Activated CD4-positive, alpha-beta memory T cell treated with anti-CD3 and anti-CD28 coated beads, Interleukin-2, amount 10 ng/mL, durations not matched to agents 7 days and 5 days (primary cell): ENCODE measurements around the gene SMARCC1. TPM values are rescaled to one million over a fixed set of nuclear protein-coding genes. Genes with fewer than 3 reads are reported as not detected.

ENCODE experiments used
- CTCF ChIA-PET: fragments of 350-600 bp; sonication (Branson Sonifier 250); formaldehyde crosslinking; loops from one replicate; lab custom pipeline; 2021; ENCODE audit warnings: antibody characterized with exemption, inconsistent platforms; lab: Charles Lee
- POLR2A ChIA-PET: fragments of 350-600 bp; sonication (Branson Sonifier 250); formaldehyde crosslinking; loops from one replicate; lab custom pipeline; 2021; ENCODE audit warnings: antibody characterized with exemption; lab: Charles Lee
- DNase-seq: peaks from one replicate; pipeline ENCODE4 v3.0.0-alpha.2; 2020
- H3K27ac Mint-ChIP-seq: one replicate; pipeline ENCODE4 v1.8.0; 2021; ENCODE audit warnings: mild to moderate bottlenecking, mixed read lengths
- H3K27me3 Mint-ChIP-seq: one replicate; pipeline ENCODE4 v1.8.0; 2021; ENCODE audit warnings: mixed read lengths
- H3K36me3 Mint-ChIP-seq: one replicate; pipeline ENCODE4 v1.8.0; 2021; ENCODE audit warnings: low read depth, mixed read lengths
- H3K4me1 Mint-ChIP-seq: one replicate; pipeline ENCODE4 v1.8.0; 2021; ENCODE audit warnings: mixed read lengths
- H3K4me3 Mint-ChIP-seq: one replicate; pipeline ENCODE4 v1.8.0; 2021; ENCODE audit warnings: mild to moderate bottlenecking, mixed read lengths
- H3K9me3 Mint-ChIP-seq: one replicate; pipeline ENCODE4 v1.8.0; 2021; ENCODE audit warnings: mixed read lengths
- total RNA-seq, 2 experiments: library from RNA; stranded (reverse); gene quantifications; one replicate each; pipeline ENCODE4 v1.2.3, GENCODE V29; 2021

The SMARCC1 gene
- total RNA-seq, 2 experiments from 2014 or later, result 83.0 to 83.7 TPM

GRCh38 chr3:47573190-47574172 is 208.2 kb downstream of the SMARCC1 start:
- no peak overlapping the region for H3K27ac Mint-ChIP-seq
- H3K4me1 Mint-ChIP-seq, result no peaks in the 10 kb centered on the region
- DNase-seq, result no peak
- no peak overlapping the region for H3K4me3 Mint-ChIP-seq
- no peaks in the 10 kb centered on the region for H3K36me3 Mint-ChIP-seq
- no peaks in the 10 kb centered on the region for H3K9me3 Mint-ChIP-seq
- ChIA-PET CTCF (no interaction called here), POLR2A (no interaction called here)
- peaks cover 28% of the 10 kb centered on the region for H3K27me3 Mint-ChIP-seq

DNA sequence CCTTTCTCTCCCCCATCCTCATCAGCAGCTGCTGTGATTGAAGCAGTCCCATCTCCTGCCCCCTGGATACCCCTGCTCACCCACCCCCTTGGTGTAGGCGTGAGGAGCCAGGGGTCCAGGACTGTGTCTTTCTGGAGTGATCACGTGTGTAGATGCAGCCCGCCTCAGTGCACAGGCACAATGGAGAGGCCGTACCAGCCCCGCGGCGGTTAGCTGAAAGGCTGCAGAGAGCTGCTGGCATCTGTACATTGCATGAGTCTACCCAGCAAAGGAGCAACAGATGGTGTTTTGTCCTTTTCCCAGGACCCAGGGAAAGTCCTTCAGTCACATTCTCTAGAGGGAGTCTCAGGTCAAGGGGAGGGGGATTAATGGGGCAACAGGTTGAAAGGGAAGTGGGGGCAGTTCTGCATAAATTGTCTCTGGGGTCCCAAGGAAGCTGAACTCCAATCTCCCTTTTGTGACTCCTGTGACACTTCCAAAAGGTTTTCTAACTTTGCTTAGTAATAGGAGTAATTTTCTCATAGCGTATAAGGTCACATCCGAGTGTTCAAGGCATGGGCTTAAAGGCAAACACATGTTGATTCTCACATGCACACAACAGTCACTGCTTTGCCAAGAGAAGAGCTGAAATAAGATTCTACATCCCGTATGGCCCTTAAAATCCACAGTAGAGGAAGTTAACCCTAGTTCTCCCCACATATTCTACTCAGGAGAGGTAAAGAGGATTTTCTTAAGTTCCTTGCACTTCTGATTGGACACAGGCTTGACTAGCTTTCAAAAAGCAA is 210.1 kb downstream of the SMARCC1 start:
- ChIA-PET POLR2A (no interaction called here), CTCF (no interaction called here)
- H3K4me3 Mint-ChIP-seq, result no peak overlapping the region
- H3K27me3 Mint-ChIP-seq, result peaks cover 23% of the 10 kb centered on the region
- no peaks in the 10 kb centered on the region for H3K36me3 Mint-ChIP-seq
- H3K9me3 Mint-ChIP-seq, result no peaks in the 10 kb centered on the region
- no peaks in the 10 kb centered on the region for H3K4me1 Mint-ChIP-seq
- H3K27ac Mint-ChIP-seq, result no peak overlapping the region
- no peak for DNase-seq

DNA sequence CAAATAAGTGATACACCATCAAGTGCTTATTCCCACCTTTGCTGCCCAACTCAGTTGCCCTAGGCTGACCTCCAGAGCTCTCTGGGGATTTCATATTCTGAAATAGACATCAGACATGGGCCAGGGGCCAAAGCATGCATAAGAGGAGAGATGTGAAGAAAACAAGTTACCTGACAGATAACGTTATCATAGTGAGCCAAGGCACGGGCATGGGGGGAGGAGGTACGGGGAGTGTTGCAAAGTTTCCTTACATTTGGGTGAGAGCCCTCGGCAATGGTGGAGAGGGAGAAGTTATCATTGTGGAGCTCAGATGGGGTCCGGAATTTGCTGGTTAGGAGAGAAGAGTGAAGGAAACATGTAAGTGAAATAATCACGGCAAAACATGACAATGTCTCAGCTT is 212.8 kb downstream of the SMARCC1 start:
- POLR2A ChIA-PET, result no interaction called here
- Mint-ChIP-seq H3K27ac (no peak overlapping the region), H3K4me3 (no peak overlapping the region), H3K9me3 (no peaks in the 10 kb centered on the region), H3K27me3 (peaks cover 17% of the 10 kb centered on the region), H3K4me1 (no peaks in the 10 kb centered on the region), H3K36me3 (no peaks in the 10 kb centered on the region)
- no peak for DNase-seq
- CTCF ChIA-PET, result interaction anchor here (1.1 kb wide), 1 partner anchor 47 kb away, joined by 3 read pairs; no protein-coding TSS in a partner anchor

DNA sequence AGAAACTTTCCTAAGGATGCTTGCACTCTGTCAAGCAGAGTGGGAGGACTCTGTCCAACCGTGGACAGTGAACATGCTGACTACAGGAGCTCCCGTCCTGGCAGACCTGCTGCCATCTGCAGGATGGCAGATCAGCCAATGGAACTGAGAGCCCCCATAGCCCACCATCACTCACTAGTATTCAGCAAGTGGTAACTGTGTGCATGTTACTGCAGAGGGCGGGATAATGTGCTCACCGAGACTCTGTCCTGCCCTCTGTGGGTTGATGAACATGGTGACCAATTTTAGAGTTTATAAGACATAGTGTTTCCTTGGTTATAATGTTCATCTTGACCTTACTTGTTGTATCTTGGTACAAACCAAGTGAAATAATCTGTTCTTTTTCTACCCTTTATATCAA is 214.5 kb downstream of the SMARCC1 start:
- ChIA-PET CTCF (no interaction called here), POLR2A (no interaction called here)
- H3K36me3 Mint-ChIP-seq, result no peaks in the 10 kb centered on the region
- no peak overlapping the region for H3K27ac Mint-ChIP-seq
- no peak overlapping the region for H3K4me3 Mint-ChIP-seq
- no peaks in the 10 kb centered on the region for H3K9me3 Mint-ChIP-seq
- H3K4me1 Mint-ChIP-seq, result no peaks in the 10 kb centered on the region
- DNase-seq, result no peak
- peaks cover 7% of the 10 kb centered on the region for H3K27me3 Mint-ChIP-seq

DNA sequence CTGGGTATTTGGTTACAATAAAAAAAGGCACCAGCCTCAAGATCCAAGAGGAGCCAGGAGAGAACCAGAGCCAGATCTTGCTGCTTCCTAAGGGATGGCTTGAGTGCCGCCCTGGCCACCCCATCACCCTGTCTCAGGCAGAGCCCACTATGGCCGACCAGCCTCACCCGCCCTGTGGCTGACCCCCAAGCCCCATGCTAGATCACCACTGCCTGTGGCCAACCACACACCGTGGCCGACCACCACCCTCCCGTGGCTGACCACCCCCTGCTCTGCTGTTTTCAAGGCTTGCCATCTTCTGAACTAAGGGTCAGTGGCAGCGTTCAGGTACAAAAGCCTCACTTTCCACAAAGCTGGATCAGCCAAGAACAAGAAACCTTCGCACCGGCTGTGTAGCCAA is 215.0 kb downstream of the SMARCC1 start:
- Mint-ChIP-seq H3K4me3 (no peak overlapping the region), H3K9me3 (no peaks in the 10 kb centered on the region), H3K27ac (no peak overlapping the region), H3K27me3 (peaks cover 2% of the 10 kb centered on the region), H3K4me1 (no peaks in the 10 kb centered on the region), H3K36me3 (no peaks in the 10 kb centered on the region)
- no peak for DNase-seq
- ChIA-PET CTCF (no interaction called here), POLR2A (no interaction called here)

- POLR2A ChIA-PET, result no interaction called here
- Mint-ChIP-seq H3K4me1 (no peaks in the 10 kb centered on the region), H3K36me3 (no peaks in the 10 kb centered on the region), H3K4me3 (no peak overlapping the region), H3K27me3 (no peaks in the 10 kb centered on the region), H3K9me3 (no peaks in the 10 kb centered on the region), H3K27ac (no peak overlapping the region)
- CTCF ChIA-PET, result no interaction called here
- DNase-seq, result no peak
Observed at GRCh38 chr3:47565734-47566550, 215.8 kb downstream of the SMARCC1 start.

GRCh38 chr3:47556351-47556750 is 225.3 kb downstream of the SMARCC1 start:
- ChIA-PET POLR2A (interaction anchor here (0.9 kb wide), 1 partner anchor 8 kb away, joined by 3 read pairs; no protein-coding TSS in a partner anchor), CTCF (no interaction called here)
- H3K27ac Mint-ChIP-seq, result no peak overlapping the region
- H3K9me3 Mint-ChIP-seq, result no peaks in the 10 kb centered on the region
- no peak for DNase-seq
- H3K36me3 Mint-ChIP-seq, result no peaks in the 10 kb centered on the region
- no peak overlapping the region for H3K4me3 Mint-ChIP-seq
- H3K4me1 Mint-ChIP-seq, result no peaks in the 10 kb centered on the region
- H3K27me3 Mint-ChIP-seq, result peaks cover 15% of the 10 kb centered on the region

DNA sequence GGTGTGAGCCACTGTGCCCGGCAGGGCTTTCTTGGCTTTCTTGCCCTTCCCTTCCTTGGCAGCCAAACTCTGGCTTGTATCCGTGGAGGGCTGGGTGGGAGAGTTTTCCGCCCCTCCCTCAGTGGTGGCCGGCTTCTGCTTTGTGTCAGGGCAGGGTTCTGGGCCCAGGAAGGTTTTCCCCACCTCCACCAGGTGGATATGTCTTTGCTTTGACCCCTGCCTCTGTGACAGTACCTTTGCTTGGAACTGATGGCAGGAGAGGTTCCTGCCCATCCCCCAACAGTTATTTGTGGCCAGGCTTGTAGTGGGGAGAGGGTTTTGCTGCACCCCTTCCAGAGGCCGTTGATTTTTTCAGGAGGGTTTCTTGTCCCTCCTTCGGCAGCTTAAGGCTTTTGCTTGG is 227.4 kb downstream of the SMARCC1 start:
- CTCF ChIA-PET, result no interaction called here
- POLR2A ChIA-PET, result no interaction called here
- Mint-ChIP-seq H3K9me3 (no peaks in the 10 kb centered on the region), H3K36me3 (no peaks in the 10 kb centered on the region), H3K4me3 (no peak overlapping the region), H3K4me1 (no peaks in the 10 kb centered on the region), H3K27me3 (peaks cover 26% of the 10 kb centered on the region), H3K27ac (no peak overlapping the region)
- no peak for DNase-seq

DNA sequence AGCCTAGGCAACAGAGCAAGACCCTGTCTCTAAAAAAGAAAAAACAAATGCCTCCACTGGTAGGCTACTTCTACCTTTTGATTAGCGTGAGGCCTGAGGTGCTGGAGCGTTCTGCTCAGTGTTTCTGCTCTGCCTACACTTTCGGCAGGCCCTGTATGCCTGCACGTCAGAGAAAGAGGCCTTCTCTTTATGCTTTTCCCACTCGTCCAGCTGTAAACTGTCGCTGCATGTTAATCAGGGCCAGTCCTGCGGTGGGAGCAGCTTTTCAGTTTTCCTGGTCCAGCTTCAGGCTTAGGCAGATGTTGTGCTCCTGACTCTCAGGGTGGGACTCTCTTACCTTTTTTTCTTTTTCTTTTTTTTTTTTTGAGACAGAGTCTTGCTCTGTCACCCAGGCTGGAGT is 228.3 kb downstream of the SMARCC1 start:
- Mint-ChIP-seq H3K9me3 (no peaks in the 10 kb centered on the region), H3K36me3 (no peaks in the 10 kb centered on the region), H3K4me3 (no peak overlapping the region), H3K27me3 (peaks cover 28% of the 10 kb centered on the region), H3K27ac (no peak overlapping the region), H3K4me1 (no peaks in the 10 kb centered on the region)
- ChIA-PET POLR2A (no interaction called here), CTCF (no interaction called here)
- DNase-seq, result no peak

DNA sequence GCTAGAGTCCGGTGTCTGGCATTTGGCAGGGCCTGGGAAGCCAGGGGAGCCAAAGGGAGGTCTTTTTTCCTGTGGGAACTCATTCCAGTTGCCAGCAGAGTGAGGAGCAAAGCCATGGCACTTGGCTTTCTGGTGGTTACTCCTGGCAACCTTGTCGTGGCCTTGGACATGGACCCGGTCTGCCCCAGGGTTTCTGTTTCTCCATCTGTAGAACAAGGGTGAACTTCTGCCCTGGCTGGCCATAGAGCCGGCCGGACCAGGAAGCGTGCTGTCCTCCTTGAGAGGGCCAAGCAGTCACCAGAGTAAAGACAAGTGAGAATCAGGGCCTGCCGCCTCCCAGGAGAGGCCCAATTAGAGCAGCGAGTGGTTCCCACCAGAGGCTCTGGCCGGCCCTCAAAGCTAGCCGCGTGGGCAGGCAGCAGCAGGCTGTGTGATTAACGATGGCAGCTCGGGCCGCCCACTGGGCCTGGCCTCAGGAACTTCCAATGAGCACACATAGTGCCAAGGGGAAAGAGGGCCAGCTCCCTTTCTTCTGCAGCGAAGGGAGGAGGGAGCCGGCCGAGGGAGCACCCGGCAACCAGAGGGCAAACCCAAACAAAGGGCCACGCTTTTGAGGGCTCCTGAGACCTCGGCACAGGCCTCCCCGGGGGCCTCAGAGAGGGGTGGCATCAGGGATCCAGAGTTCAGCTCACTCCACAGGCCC is 239.1 kb downstream of the SMARCC1 start:
- H3K9me3 Mint-ChIP-seq, result no peaks in the 10 kb centered on the region
- POLR2A ChIA-PET, result no interaction called here
- peaks cover 12% of the 10 kb centered on the region for H3K27me3 Mint-ChIP-seq
- no peak overlapping the region for H3K4me3 Mint-ChIP-seq
- H3K27ac Mint-ChIP-seq, result no peak overlapping the region
- no peaks in the 10 kb centered on the region for H3K4me1 Mint-ChIP-seq
- DNase-seq, result no peak
- H3K36me3 Mint-ChIP-seq, result no peaks in the 10 kb centered on the region
- CTCF ChIA-PET, result no interaction called here

GRCh38 chr3:47541583-47542108 is 240.0 kb downstream of the SMARCC1 start:
- Mint-ChIP-seq H3K4me1 (no peaks in the 10 kb centered on the region), H3K27ac (no peak overlapping the region), H3K27me3 (peaks cover 7% of the 10 kb centered on the region), H3K9me3 (no peaks in the 10 kb centered on the region), H3K4me3 (no peak overlapping the region), H3K36me3 (no peaks in the 10 kb centered on the region)
- POLR2A ChIA-PET, result no interaction called here
- CTCF ChIA-PET, result no interaction called here
- DNase-seq, result no peak

DNA sequence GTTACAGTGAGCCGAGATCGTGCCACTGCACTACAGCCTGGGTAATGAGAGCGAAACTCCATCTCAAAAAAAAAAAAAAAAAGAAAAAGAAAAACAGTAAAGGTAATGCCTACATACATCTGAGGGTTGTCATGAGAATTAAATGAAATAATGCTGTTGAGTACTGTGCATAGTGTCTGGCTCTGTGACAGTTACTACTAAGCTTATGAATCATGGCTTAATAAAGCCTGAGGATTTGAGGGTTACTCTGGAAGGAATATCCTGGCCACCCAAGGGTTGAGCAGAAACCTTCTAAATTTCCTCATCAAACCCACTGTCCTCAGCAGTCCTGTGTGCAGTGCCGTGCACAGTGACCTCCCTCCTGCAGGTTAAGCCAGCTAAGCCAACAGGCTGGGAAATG is 241.4 kb downstream of the SMARCC1 start:
- H3K4me1 Mint-ChIP-seq, result no peaks in the 10 kb centered on the region
- ChIA-PET POLR2A (interaction anchor here (1.1 kb wide), 1 partner anchor 27 kb away, joined by 3 read pairs; the partner anchor contains the start of gene ELP6), CTCF (interaction anchor here (0.7 to 1.6 kb wide), 3 partner anchors 18 to 273 kb away, joined by 3 to 6 read pairs (median 3); no protein-coding TSS in a partner anchor)
- H3K9me3 Mint-ChIP-seq, result no peaks in the 10 kb centered on the region
- H3K4me3 Mint-ChIP-seq, result no peak overlapping the region
- no peak for DNase-seq
- H3K27me3 Mint-ChIP-seq, result peaks cover 7% of the 10 kb centered on the region
- no peak overlapping the region for H3K27ac Mint-ChIP-seq
- no peaks in the 10 kb centered on the region for H3K36me3 Mint-ChIP-seq
